Measurements from ENCODE around the gene KRTAP6-1.

The KRTAP6-1 gene, protein sequence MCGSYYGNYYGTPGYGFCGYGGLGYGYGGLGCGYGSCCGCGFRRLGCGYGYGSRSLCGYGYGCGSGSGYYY

DNA sequence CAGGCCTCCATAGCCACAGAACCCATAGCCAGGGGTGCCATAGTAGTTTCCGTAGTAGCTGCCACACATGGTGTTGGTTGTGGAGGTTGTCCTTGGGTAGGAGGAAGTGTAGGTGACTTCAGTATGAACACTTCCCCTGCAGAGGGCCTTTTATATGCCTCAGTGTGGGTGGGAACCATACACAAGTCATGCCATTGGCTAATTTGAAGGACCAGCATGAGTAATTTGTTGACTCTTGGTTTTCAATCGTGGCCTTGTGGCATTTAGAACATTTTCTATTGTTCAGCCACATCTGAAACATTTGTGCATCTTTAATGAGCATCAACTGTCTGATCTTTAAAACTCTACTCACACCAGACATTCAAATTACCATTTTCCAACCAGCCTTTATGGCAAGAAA lies at the start of gene KRTAP6-1:
Gene KRTAP6-1 (minus strand): TSS at position 95 of the 400 bp plus-strand sequence. CDS start 26 bp downstream, at position 69.
- no peak for DNase-seq

DNA sequence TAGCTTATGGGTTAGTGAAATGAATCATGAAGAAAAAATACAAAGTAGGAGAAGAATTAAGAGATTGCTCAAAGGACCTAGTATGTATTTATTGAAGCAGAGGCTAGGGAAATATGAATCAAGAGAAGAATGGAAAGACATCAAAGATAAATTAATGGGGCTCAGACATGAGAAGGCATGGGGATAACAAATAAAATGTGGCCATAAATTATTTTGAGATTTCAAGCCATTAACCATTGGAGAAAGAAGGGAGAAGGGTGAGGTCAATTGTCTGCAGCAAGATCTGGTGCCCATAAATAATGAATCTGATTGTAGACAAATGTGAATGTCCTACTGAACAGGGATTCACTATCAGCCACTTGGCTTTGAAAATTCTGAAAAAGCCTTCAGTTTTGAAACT lies 39.2 kb upstream of the KRTAP6-1 start:
- no peak for DNase-seq

DNA sequence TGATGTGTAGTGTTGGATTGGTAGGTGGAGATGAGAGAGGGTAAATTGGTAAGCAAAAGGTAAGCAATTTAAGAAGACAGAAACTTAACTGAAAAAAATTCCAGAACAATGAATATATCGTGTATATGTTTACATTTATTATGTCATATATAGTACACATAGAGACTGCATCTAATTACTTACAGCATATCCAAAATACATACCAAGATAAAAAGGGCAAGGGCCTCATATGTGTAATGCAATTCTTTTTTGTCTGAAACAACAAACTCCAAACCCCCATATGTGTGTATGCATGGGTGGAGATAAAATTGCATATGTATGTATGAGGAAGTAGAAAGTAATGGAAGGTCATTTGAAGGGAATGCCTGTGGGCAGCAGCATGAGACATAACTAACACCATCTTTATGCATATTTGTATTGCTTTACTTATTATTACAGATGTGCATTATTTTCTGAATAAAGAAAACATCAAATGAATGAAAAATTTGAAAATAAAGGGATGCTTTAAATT lies 33.2 kb upstream of the KRTAP6-1 start:
- no peak for DNase-seq

DNA sequence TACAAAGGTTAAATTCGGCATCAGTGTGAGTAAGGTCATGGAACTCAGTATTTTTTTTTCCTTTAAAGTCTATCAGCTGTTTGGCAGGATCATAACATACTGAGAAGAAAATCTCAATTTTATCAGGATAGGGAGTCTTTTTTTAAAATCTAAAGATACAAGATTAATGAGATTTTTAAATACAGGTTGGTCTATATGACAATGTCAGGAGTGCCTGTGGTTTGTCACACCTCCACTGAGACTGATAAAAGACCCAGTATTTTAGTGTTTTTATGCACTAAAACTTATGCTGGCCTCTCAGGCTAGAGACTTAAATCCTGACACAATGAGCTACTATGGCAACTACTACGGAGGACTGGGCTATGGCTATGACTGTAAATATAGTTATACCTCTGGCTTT lies 28.8 kb upstream of the KRTAP6-1 start, which contains the start of gene KRTAP20-3:
Gene KRTAP20-3 (plus strand): TSS at position 301 of the 400 bp plus-strand sequence.
- no peak for DNase-seq

DNA sequence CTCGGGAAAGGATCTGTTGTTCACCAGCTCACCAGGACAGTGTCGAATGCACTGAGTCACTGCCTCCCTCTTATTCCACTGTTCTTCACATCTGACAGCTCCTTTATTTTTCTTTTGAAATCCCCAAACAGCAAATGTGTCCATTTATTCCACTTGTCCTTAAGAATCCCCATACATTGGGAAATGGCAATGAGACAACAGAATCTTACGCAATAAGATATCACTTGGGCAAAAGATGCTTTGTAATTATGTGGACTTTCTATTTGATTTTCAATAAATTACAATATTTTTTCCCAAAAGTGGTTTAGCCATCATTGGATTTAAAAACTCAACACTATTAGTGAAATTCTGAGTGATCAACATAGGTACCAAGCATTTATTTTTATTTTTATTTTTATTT lies 25.0 kb upstream of the KRTAP6-1 start:
- no peak for DNase-seq

DNA sequence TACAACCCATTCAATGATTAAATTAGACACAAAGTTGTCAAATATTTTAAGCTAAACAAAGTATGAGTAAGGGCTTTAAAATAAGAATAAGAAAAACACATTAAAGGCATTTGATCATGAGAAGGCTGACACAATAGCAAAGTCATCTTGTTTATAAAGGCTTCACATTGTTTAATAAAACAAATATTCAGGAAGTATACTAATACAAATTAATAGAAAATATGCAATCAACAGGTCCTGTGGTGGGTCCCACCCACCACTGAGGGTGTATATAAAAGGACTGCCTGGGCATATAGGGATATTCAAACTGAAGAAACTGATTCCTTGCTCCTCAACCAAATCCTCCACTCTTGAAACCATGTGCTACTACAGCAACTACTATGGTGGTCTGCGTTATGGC lies 21.2 kb upstream of the KRTAP6-1 start, which contains the start of gene KRTAP20-2:
Gene KRTAP20-2 (plus strand): TSS at position 301 of the 400 bp plus-strand sequence. CDS start 58 bp downstream, at position 359.
- no peak for DNase-seq

DNA sequence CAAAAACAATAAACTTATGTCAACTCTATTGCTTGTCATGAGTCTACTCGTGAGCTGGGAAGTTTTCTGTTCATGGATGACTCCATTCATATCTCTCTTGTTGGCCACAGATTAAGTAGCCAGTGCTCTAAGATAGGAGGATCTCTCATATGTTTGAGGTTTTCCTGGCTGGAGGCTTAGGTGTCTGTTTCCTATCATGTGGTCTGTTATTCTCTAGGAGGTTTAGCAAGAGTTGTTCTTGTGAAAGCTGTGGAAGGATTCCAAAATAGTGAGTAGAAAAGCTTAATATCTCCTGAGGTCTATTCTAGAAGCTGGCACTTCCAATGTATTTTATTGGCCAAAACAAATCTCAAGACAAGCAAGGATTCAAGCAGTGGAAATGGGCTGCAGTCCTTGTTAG lies 15.5 kb upstream of the KRTAP6-1 start:
- no peak for DNase-seq

- DNase-seq = no peak
These were observed 14.4 kb upstream of the KRTAP6-1 start for GRCh38 chr21:30628109-30628508.

DNA sequence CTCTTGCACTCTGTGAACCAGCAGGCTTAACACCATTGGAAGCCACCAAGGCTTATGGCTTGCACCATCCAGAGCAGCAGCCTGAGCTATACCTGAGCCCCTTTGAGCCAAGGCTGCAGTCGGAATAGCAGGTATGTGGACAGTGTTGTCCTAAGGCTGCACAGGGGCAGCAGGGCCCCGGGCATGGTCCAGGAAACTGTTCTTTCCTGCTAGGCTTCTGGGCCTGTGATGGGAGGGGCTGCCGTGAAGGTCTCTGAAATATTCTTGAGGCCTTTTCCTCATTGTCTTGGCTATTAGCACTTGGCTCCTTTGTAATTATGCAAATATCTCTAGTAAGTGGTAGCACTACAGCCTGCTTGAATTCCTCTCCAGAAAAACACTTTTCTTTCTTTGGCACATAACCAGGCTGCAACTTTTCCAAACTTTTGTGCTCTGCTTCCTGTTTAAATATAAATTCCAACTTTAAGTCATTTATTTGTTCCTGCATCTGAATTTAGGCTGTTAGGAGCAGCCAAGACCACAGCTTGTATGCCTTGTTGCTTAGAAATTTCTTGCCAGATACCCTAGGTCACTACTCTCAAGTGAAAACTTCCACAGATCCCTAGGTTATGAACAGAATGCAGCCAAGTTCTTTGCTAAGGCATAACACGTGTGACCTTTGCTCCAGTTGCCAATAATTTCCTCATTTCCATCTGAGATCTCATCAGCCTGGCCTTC lies 11.9 kb upstream of the KRTAP6-1 start:
- no peak for DNase-seq

DNA sequence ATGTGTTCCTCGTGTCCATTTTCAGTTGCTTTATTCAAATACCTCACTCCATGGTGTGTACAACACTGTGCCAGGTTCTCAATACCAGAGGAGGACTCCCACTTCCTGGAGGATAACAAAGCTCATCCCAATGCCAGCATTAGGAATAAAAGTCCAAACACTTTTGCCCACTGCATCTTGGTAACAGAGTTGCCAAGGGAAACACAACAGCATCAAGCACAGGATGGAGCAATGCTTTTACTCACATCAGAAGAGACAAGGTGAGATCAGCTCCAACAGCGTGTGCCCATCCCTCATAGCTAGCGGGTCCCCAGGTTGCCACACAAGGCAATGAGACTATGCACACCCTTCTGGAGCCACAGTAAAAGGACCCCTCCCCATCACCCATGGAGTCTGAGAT lies 9.6 kb upstream of the KRTAP6-1 start:
- DNase-seq = no peak

GRCh38 chr21:30620522-30620921 lies 6.8 kb upstream of the KRTAP6-1 start, which contains the start of gene KRTAP20-4:
Gene KRTAP20-4 (plus strand): TSS chr21:30620627.
- DNase-seq = no peak

- no peak for DNase-seq
These were observed 6.3 kb upstream of the KRTAP6-1 start for GRCh38 chr21:30620080-30620479.

GRCh38 chr21:30616125-30616524 lies 2.4 kb upstream of the KRTAP6-1 start, which contains the start of gene KRTAP20-1:
Gene KRTAP20-1 (plus strand): TSS chr21:30616425. CDS start chr21:30616455, 30 bp downstream.
- DNase-seq = no peak

GRCh38 chr21:30615199-30615598 lies 1.5 kb upstream of the KRTAP6-1 start:
- DNase-seq = no peak

DNA sequence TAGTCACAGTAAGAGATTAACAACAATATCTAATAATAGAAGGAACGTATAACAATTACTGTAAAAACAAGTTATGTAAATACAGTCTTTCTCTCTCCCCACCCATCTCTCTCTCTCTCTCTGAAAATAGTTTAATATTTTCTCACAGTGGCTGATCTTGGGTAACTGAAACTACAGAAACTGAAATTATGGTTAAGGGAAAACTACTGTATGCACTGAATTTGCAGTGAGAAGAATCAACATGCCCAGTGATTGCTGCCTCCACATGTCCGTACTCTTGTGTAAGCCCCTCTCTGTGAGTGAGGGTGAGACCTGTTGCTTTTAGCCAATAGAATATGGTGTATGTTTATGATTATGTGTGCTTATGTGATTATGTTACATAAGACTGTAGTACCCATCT lies 1.6 kb downstream of the KRTAP6-1 start:
- DNase-seq = no peak

DNA sequence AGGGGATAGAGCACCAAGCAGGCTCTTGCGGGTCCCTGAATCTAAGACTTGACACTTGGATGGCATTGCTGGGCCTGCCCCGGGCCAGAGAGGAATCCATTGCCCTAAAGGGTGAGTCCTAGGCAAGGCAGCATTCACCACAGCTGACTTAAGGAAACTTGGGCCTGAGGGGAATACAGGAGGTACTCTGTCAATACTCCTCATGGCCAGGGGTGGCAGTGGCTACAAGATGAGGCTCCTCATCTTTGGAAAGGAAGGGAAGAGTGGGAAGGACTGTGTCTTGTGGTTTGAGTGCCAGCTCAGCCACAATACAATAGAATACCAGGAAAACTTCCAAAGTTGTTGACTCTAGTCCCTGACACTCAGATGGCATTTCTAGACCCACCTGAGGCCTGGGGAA lies 7.8 kb downstream of the KRTAP6-1 start:
- no peak for DNase-seq

- DNase-seq = no peak
These were observed 12.9 kb downstream of the KRTAP6-1 start, which contains the start of gene KRTAP22-1 for GRCh38 chr21:30600787-30601186. Gene KRTAP22-1 (plus strand): TSS chr21:30601087.

GRCh38 chr21:30598802-30599201 lies 14.9 kb downstream of the KRTAP6-1 start, which contains the start of gene KRTAP6-2:
Gene KRTAP6-2 (minus strand): TSS chr21:30598902. CDS start chr21:30598874, 28 bp downstream.
- no peak for DNase-seq

- no peak for DNase-seq
These were observed 21.6 kb downstream of the KRTAP6-1 start, which contains the start of gene KRTAP6-3 for GRCh38 chr21:30592140-30592539. Gene KRTAP6-3 (plus strand): TSS chr21:30592440. CDS start chr21:30592446, 6 bp downstream.

GRCh38 chr21:30590297-30590696 lies 23.4 kb downstream of the KRTAP6-1 start, which contains the start of gene KRTAP22-2:
Gene KRTAP22-2 (minus strand): TSS chr21:30590397.
- DNase-seq = no peak

- no peak for DNase-seq
These were observed 30.9 kb downstream of the KRTAP6-1 start for GRCh38 chr21:30582870-30583269.

DNA sequence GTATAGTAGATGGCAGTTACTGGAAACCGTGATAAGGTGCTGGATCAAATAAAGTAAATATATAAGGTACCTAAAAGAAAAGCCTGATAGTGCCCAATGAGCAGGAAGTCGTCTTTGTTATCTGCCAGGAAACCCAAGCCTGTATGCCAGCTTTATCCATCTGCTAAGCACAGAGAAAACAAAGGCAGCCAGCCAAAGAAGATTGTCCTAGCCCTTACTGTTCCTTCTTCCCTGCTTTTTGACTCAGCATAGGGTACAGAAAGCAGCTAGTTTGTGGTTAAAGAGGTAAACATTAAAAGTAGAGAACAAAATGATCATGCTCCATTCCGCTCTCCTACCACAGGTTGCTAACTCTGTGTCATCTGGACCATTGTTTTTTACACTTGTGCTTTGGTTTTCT lies 33.6 kb downstream of the KRTAP6-1 start:
- no peak for DNase-seq

GRCh38 chr21:30579346-30579745 lies 34.4 kb downstream of the KRTAP6-1 start:
- no peak for DNase-seq

GRCh38 chr21:30577766-30578165 lies 36.0 kb downstream of the KRTAP6-1 start:
- DNase-seq = no peak
